SIG-M5 treated with dmso at 0.1 percent for 504 hours (cell line): ENCODE data around the gene SFMBT2.
A peak's percentile ranks its signal among the peaks of the same experiment; 100 is the strongest.
"Not testable (repeated sequence)": the region's sequence is repeated elsewhere in the genome, so short reads cannot be mapped to it uniquely, and the experiment has no call there.

Experiments used
- DNase-seq: peaks from one replicate; lab custom pipeline; 2025; ENCODE audit not compliant: unreplicated experiment; lab: John Stamatoyannopoulos, UW

SFMBT2 gene

GRCh38 chr10:7234109-7234508, 176.7 kb downstream of the SFMBT2 start:
- DNase-seq = no peak

GRCh38 chr10:7233259-7233991, 177.4 kb downstream of the SFMBT2 start:
- peak; percentile 73 for DNase-seq

DNA sequence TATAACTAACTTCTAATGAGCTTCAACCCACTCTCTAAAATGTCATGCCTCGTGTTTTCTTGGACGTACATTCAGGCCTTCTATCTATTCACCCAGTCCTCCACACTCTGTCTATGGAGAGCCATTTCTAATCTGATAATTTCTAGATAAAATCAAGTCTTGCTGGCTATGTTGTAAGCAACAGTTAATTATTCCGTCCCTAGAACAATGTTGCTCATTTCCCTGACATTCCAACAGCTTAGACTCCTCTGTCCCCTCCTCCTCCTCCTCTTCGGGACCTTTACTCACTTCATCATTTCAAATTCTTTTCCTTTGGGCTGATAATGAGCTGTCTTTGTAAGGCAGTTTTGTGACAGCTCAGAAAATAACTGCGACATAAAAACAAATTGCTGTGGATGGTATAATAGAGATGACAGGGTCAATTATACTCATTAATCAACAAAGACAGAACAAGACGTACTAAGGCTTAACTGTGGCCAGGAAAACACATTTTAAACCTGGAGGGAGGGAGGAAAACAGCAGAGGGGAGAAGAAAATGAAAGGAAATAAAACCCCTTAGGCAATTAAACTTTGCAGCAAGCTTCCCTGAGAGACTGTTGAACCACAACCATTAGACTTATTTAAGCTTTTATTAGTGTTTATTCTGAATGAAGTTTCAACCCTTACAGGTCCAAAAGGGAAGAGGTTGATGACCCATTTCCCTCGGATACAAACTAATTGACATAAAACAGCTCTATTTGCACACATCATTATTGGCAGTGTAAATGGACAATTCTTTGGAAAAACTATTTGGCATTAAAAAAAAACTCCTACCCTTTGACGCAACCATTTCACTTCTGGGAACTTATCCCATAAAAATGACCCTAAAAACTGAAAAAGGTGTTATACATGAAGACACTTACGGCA, 179.1 kb downstream of the SFMBT2 start:
- DNase-seq = no peak

DNA sequence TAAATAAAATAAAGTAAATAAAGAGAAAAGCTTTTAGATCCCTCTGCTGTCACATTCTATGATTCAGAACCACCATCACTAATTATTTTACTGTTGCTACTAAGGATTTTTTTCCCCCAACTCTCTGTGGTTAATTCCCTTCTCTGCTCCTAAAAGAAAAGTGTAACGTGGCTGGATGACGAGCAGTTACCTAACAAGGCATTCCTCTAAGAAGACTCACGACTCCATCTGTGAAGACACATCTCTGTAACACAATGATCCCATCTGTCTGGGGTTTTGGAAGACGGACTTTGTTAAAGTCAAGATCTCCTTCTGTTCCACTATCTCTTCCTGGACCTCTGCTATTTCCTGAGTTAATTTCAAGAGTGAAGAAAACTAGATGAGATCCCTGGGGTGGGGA, 179.9 kb downstream of the SFMBT2 start:
- DNase-seq = no peak

GRCh38 chr10:7230036-7230435, 180.8 kb downstream of the SFMBT2 start:
- DNase-seq = no peak

GRCh38 chr10:7225133-7225532, 185.7 kb downstream of the SFMBT2 start:
- DNase-seq = no peak

DNA sequence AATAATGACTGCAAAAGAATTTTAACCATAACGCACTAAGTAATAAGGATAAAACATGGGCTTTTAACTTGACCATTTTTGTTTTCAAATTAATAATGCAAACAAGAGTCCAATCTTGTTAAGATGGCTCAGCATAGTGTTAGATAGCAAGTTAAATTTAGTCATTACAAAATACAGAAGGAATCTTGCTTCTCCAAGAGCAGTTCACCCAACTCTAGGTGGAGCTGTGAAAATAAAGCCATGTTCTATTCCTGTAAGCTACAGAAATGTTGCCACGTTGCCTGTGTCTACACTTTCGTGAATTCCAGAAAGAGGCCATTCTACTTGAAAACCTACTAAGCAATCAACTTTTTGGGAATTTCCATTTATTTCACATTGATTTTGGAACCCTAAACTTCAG, 191.9 kb downstream of the SFMBT2 start:
- DNase-seq = peak; percentile 29

DNA sequence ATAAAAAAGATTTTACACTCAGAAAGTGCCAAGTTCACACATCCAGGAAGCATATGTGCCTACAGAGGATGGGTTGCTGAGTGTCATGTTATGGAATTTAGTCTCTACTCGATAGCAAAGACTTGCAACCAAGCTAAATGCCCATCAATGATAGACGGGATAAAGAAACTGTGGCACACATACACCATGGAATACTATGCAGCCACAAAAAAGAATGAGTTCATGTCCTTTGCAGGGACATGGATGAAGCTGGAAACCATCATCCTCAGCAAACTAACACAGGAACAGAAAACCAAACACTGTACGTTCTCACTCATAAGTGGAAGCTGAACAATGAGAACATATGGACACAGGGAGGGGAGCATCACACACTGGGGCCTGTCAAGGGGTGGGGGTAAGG, 198.1 kb downstream of the SFMBT2 start:
- DNase-seq = not testable (repeated sequence)

- no peak for DNase-seq
Measured at GRCh38 chr10:7211857-7212577, 198.8 kb downstream of the SFMBT2 start.

GRCh38 chr10:7210516-7210915, 200.3 kb downstream of the SFMBT2 start:
- DNase-seq = no peak

GRCh38 chr10:7209458-7209857, 201.4 kb downstream of the SFMBT2 start:
- no peak for DNase-seq

GRCh38 chr10:7206412-7207100, 204.3 kb downstream of the SFMBT2 start:
- DNase-seq = peak; percentile 70

DNA sequence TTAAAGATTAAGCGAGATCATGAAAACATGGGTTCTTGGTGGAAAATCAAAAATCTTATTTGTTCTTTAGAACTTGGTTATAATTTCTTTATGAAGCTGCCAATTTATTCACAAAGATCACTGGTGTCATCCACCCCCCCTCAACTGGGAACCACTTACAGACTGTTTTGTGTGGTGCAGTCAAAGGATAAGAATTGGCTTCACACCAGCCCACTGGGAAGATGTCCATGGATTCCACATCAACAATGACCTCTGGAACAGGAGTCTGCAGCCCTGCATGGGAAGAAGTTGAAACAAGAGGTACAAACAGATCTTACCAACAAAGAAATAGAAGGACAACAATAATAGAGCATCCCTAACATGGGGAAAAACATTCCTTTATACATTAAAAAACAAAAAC, 205.2 kb downstream of the SFMBT2 start:
- DNase-seq = no peak

DNA sequence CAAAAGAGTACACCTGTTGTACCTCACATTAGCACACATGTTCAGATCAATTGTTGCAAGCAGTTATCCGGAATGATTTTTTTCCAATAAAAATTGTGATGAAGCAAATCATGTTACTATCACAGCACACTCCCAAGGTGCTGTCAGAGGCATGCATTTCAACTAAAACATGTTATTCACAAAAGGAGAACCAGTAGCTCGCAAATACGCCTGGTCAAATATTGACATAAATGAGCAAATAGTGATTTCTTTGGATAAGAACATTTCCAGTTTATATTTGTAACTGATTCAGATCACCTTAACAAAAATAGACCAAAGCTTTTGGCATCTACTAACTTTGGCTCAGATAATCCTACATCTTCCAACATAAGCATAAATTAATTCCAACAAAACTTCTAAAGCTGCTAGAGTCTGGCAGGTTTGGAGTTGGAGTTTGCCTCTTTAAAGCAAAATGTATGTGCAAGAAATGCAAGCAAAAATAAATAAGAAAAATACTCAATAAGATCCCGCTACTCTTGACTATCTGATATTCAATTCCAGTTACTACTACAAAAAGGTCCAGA, 208.0 kb downstream of the SFMBT2 start:
- DNase-seq = peak; percentile 10

DNA sequence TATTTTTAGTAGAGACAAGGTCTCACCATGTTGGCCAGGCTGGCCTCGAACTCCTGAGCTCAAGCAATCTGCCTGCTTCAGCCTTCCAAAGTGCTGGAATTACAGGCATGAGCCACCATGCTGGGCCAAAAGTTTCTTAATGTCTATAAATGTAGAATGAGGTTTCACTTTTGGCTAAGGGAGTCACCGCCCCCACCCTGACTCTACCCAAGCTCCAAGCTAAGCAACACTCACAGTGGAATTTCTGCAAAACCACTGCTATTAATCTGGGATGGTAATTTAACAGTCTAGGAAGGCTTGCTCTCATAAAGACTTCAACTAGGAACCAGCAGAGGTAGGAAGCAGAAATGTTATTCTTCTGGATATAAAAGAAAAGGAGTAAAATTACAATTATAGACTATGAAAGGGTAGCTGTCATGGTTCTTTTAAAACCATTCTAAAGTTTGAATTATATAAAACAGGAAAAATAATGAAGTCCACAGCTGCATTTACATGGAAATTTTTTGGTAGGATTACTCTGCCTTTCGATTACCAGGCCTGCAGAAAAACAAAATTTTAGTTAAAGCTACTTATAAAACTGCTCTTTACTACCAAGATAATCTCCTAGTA, 211.6 kb downstream of the SFMBT2 start:
- DNase-seq = no peak

- DNase-seq = no peak
Measured at GRCh38 chr10:7196284-7196683, 214.6 kb downstream of the SFMBT2 start.

GRCh38 chr10:7195118-7195517, 215.7 kb downstream of the SFMBT2 start:
- no peak for DNase-seq

DNA sequence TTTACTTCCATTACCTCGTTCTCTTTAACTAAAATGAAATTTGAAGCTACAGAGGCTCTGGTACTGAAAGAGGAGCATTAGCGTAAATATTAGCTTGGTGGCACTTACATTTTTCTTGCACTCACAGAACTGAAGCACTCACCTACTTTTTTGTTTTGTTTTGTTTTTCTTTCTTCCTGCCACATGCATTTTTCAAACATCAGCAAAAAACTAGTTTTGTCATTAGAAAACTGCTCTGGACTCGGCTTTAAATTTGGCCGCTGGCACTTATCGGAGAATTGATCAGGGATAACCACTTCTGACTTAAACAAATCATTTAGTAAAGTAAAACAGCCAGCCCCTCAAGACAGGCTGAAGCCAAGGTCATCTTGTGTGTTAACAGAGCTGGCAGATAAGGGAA, 216.3 kb downstream of the SFMBT2 start:
- DNase-seq = no peak

DNA sequence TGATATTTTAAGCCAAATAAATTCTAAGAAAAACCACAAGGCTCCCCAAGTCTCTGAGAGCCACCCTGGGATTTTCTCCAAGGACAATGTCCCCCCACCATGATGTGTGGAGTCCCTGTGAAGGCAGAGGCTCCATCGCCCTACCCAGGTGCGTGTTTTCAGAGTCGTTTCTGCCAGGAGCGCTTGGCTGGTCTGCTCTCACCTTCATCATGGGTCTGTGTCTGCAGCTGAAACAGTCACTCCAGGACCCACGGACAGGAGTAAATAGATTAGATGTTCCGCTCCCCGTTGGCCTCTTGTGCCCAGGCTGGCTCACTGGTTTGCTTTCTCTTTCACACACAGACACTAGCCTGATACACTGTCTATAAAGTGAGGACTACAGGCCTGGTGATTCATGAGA, 217.5 kb downstream of the SFMBT2 start:
- DNase-seq = no peak

- DNase-seq = no peak
Measured at GRCh38 chr10:7192831-7193361, 217.9 kb downstream of the SFMBT2 start.
